Measurements from ENCODE around the gene DNAJB6.
"Not testable (repeated sequence)": the region's sequence is repeated elsewhere in the genome, so short reads cannot be mapped to it uniquely, and the experiment has no call there.

Gene DNAJB6

GRCh38 chr7:157454003-157454402, 117.2 kb downstream of the DNAJB6 start:
- H3K9me3 ChIP-seq (ENCODE audit: control insufficient read depth, insufficient read depth, low read depth, low read length), result peaks cover 15% of the 10 kb centered on the region
- not testable (repeated sequence) for H3K9ac ChIP-seq (ENCODE audit: low read length); H3K4me1 ChIP-seq (ENCODE audit: control insufficient read depth, insufficient read depth, low read length); H3K27ac ChIP-seq (ENCODE audit: low read depth, low read length); H3K4me3 ChIP-seq (ENCODE audit: low read depth, low read length); H3K36me3 ChIP-seq (ENCODE audit: control insufficient read depth, insufficient read depth, low read length); H3K27me3 ChIP-seq (ENCODE audit: control insufficient read depth, insufficient read depth, low read length)

GRCh38 chr7:157457355-157458253, 120.8 kb downstream of the DNAJB6 start:
- no peak overlapping the region for H3K9ac ChIP-seq (ENCODE audit: low read length)
- H3K9me3 ChIP-seq (ENCODE audit: control insufficient read depth, insufficient read depth, low read depth, low read length), result peaks cover 15% of the 10 kb centered on the region
- no peaks in the 10 kb centered on the region; the same call in 1 of the 2 replicates for H3K27me3 ChIP-seq (ENCODE audit: control insufficient read depth, insufficient read depth, low read length)
- H3K27ac ChIP-seq (ENCODE audit: low read depth, low read length), result no peak overlapping the region
- H3K4me3 ChIP-seq (ENCODE audit: low read depth, low read length), result no peak overlapping the region
- no peaks in the 10 kb centered on the region for H3K36me3 ChIP-seq (ENCODE audit: control insufficient read depth, insufficient read depth, low read length)
- no peaks in the 10 kb centered on the region for H3K4me1 ChIP-seq (ENCODE audit: control insufficient read depth, insufficient read depth, low read length)

- Histone ChIP-seq H3K27me3 (ENCODE audit: control insufficient read depth, insufficient read depth, low read length) (peaks cover 4% of the 10 kb centered on the region; the same call in 1 of the 2 replicates), H3K9me3 (ENCODE audit: control insufficient read depth, insufficient read depth, low read depth, low read length) (peaks cover 15% of the 10 kb centered on the region), H3K36me3 (ENCODE audit: control insufficient read depth, insufficient read depth, low read length) (no peaks in the 10 kb centered on the region), H3K27ac (ENCODE audit: low read depth, low read length) (no peak overlapping the region), H3K4me3 (ENCODE audit: low read depth, low read length) (no peak overlapping the region), H3K4me1 (ENCODE audit: control insufficient read depth, insufficient read depth, low read length) (no peaks in the 10 kb centered on the region), H3K9ac (ENCODE audit: low read length) (no peak overlapping the region)
Observed at GRCh38 chr7:157458254-157458633, 121.4 kb downstream of the DNAJB6 start.

- Histone ChIP-seq H3K27ac (ENCODE audit: low read depth, low read length) (no peak overlapping the region), H3K9me3 (ENCODE audit: control insufficient read depth, insufficient read depth, low read depth, low read length) (peaks cover 5% of the 10 kb centered on the region), H3K4me3 (ENCODE audit: low read depth, low read length) (no peak overlapping the region), H3K9ac (ENCODE audit: low read length) (no peak overlapping the region), H3K36me3 (ENCODE audit: control insufficient read depth, insufficient read depth, low read length) (no peaks in the 10 kb centered on the region), H3K27me3 (ENCODE audit: control insufficient read depth, insufficient read depth, low read length) (peaks cover 13% of the 10 kb centered on the region), H3K4me1 (ENCODE audit: control insufficient read depth, insufficient read depth, low read length) (peaks cover 5% of the 10 kb centered on the region; the same call in 1 of the 2 replicates)
Observed at GRCh38 chr7:157459966-157460365, 123.2 kb downstream of the DNAJB6 start.

- H3K9ac ChIP-seq (ENCODE audit: low read length), result no peak overlapping the region
- no peaks in the 10 kb centered on the region for H3K9me3 ChIP-seq (ENCODE audit: control insufficient read depth, insufficient read depth, low read depth, low read length)
- H3K27me3 ChIP-seq (ENCODE audit: control insufficient read depth, insufficient read depth, low read length), result peaks cover 20% of the 10 kb centered on the region
- H3K4me3 ChIP-seq (ENCODE audit: low read depth, low read length), result no peak overlapping the region
- H3K27ac ChIP-seq (ENCODE audit: low read depth, low read length), result no peak overlapping the region
- H3K36me3 ChIP-seq (ENCODE audit: control insufficient read depth, insufficient read depth, low read length), result no peaks in the 10 kb centered on the region
- peaks cover 7% of the 10 kb centered on the region; the same call in 1 of the 2 replicates for H3K4me1 ChIP-seq (ENCODE audit: control insufficient read depth, insufficient read depth, low read length)
Observed at GRCh38 chr7:157460721-157461120, 123.9 kb downstream of the DNAJB6 start.

- Histone ChIP-seq H3K9ac (ENCODE audit: low read length) (no peak overlapping the region), H3K27me3 (ENCODE audit: control insufficient read depth, insufficient read depth, low read length) (peaks cover 31% of the 10 kb centered on the region), H3K4me1 (ENCODE audit: control insufficient read depth, insufficient read depth, low read length) (peaks cover 7% of the 10 kb centered on the region; the same call in 1 of the 2 replicates)
Observed at GRCh38 chr7:157461573-157462418, 125.0 kb downstream of the DNAJB6 start.

GRCh38 chr7:157462419-157462771, 125.6 kb downstream of the DNAJB6 start:
- H3K27me3 ChIP-seq (ENCODE audit: control insufficient read depth, insufficient read depth, low read length), result peaks cover 34% of the 10 kb centered on the region
- no peak overlapping the region for H3K4me3 ChIP-seq (ENCODE audit: low read depth, low read length)
- no peaks in the 10 kb centered on the region for H3K36me3 ChIP-seq (ENCODE audit: control insufficient read depth, insufficient read depth, low read length)
- no peak overlapping the region for H3K27ac ChIP-seq (ENCODE audit: low read depth, low read length)
- no peak overlapping the region for H3K9ac ChIP-seq (ENCODE audit: low read length)
- H3K9me3 ChIP-seq (ENCODE audit: control insufficient read depth, insufficient read depth, low read depth, low read length), result no peaks in the 10 kb centered on the region
- H3K4me1 ChIP-seq (ENCODE audit: control insufficient read depth, insufficient read depth, low read length), result peaks cover 7% of the 10 kb centered on the region; the same call in 1 of the 2 replicates

More at GRCh38 chr7:157461573-157462418, 125.0 kb downstream of the DNAJB6 start:
- H3K36me3 ChIP-seq (ENCODE audit: control insufficient read depth, insufficient read depth, low read length), result no peaks in the 10 kb centered on the region
- no peak overlapping the region for H3K27ac ChIP-seq (ENCODE audit: low read depth, low read length)
- H3K4me3 ChIP-seq (ENCODE audit: low read depth, low read length), result no peak overlapping the region
- H3K9me3 ChIP-seq (ENCODE audit: control insufficient read depth, insufficient read depth, low read depth, low read length), result no peaks in the 10 kb centered on the region

GRCh38 chr7:157462840-157463239, 126.0 kb downstream of the DNAJB6 start:
- no peak overlapping the region for H3K27ac ChIP-seq (ENCODE audit: low read depth, low read length)
- no peaks in the 10 kb centered on the region for H3K9me3 ChIP-seq (ENCODE audit: control insufficient read depth, insufficient read depth, low read depth, low read length)
- H3K4me1 ChIP-seq (ENCODE audit: control insufficient read depth, insufficient read depth, low read length), result peaks cover 7% of the 10 kb centered on the region; the same call in 1 of the 2 replicates
- H3K4me3 ChIP-seq (ENCODE audit: low read depth, low read length), result no peak overlapping the region
- H3K36me3 ChIP-seq (ENCODE audit: control insufficient read depth, insufficient read depth, low read length), result no peaks in the 10 kb centered on the region
- no peak overlapping the region for H3K9ac ChIP-seq (ENCODE audit: low read length)
- H3K27me3 ChIP-seq (ENCODE audit: control insufficient read depth, insufficient read depth, low read length), result peaks cover 34% of the 10 kb centered on the region

GRCh38 chr7:157463245-157463644, 126.4 kb downstream of the DNAJB6 start:
- peaks cover 7% of the 10 kb centered on the region; the same call in 1 of the 2 replicates for H3K4me1 ChIP-seq (ENCODE audit: control insufficient read depth, insufficient read depth, low read length)
- peaks cover 34% of the 10 kb centered on the region for H3K27me3 ChIP-seq (ENCODE audit: control insufficient read depth, insufficient read depth, low read length)
- no peak overlapping the region for H3K27ac ChIP-seq (ENCODE audit: low read depth, low read length)
- no peak overlapping the region for H3K4me3 ChIP-seq (ENCODE audit: low read depth, low read length)
- H3K9ac ChIP-seq (ENCODE audit: low read length), result no peak overlapping the region
- no peaks in the 10 kb centered on the region for H3K36me3 ChIP-seq (ENCODE audit: control insufficient read depth, insufficient read depth, low read length)
- H3K9me3 ChIP-seq (ENCODE audit: control insufficient read depth, insufficient read depth, low read depth, low read length), result no peaks in the 10 kb centered on the region

- peaks cover 7% of the 10 kb centered on the region; the same call in 1 of the 2 replicates for H3K4me1 ChIP-seq (ENCODE audit: control insufficient read depth, insufficient read depth, low read length)
- H3K4me3 ChIP-seq (ENCODE audit: low read depth, low read length), result no peak overlapping the region
- H3K27ac ChIP-seq (ENCODE audit: low read depth, low read length), result no peak overlapping the region
- H3K9ac ChIP-seq (ENCODE audit: low read length), result no peak overlapping the region
- peaks cover 34% of the 10 kb centered on the region for H3K27me3 ChIP-seq (ENCODE audit: control insufficient read depth, insufficient read depth, low read length)
- no peaks in the 10 kb centered on the region for H3K36me3 ChIP-seq (ENCODE audit: control insufficient read depth, insufficient read depth, low read length)
- no peaks in the 10 kb centered on the region for H3K9me3 ChIP-seq (ENCODE audit: control insufficient read depth, insufficient read depth, low read depth, low read length)
Observed at GRCh38 chr7:157464111-157464970, 127.5 kb downstream of the DNAJB6 start.
